Stimulated activated CD4-positive, alpha-beta T cell treated with anti-CD3 and anti-CD28 coated beads, Interleukin-15, amount 100 ng/mL, for 24 hours (primary cell): ENCODE results near the gene PRKCD.

ENCODE experiments used
- DNase-seq: peaks from one replicate; pipeline ENCODE4 v3.0.0-alpha.2; 2020

PRKCD gene

DNA sequence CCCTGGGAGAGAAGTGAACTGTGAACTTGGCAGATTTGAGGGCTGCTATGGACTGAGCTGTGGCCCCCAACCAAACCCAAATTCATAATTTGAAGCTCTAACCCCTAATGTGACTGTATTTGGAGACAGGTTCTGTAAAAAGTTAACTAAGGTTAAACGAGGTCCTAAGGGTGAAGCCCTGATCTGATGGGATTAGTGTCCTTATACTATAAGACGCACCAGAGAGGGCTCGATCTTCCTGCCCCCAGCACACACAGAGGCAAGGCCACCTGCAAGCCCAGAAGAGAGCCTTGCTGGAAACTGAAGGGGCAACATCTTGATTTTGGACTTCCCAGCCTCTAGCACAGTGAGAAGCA lies 60.8 kb downstream of the PRKCD start:
- DNase-seq: no peak

GRCh38 chr3:53222183-53222901 lies 61.3 kb downstream of the PRKCD start:
- no peak for DNase-seq

DNA sequence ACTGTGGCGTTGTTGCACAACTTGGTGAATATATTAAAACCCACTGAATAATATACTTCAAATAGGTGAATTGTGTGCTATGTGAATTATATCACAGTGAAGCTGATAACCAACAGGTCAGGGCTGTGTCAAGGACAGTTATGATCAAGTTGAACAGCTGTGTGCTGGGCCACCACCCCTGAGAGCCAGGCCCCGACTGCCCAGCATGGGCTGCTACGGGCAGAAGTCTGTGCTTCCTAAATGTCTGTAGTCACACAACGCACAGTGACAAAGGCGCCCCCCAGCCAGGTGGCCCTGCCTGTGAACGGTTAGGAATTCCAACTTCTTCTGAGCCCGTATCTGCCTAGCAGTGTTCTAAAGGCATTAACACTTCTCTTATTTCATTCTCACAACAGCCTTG lies 62.0 kb downstream of the PRKCD start:
- no peak for DNase-seq

DNA sequence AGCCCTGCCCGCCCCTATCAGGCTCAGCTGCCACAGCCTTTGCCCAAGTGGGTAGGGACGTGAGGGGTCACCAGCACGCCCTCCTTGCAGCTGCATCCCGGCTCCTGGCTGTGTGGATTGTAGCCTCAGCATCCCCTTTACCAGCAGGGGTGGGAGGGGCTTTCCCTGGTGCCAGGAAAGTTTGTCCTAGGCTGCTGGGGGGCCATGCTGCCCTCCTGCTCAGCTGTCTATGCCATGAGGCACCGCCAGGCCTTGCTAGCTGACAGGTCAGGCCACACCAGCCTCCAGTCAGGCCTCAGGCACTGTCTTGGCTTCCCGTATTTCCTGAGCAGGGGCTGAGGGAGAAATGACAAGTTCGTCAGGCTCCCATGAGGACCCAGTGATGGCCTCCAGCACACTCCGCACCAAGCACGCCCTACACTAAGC lies 62.5 kb downstream of the PRKCD start:
- no peak for DNase-seq

DNA sequence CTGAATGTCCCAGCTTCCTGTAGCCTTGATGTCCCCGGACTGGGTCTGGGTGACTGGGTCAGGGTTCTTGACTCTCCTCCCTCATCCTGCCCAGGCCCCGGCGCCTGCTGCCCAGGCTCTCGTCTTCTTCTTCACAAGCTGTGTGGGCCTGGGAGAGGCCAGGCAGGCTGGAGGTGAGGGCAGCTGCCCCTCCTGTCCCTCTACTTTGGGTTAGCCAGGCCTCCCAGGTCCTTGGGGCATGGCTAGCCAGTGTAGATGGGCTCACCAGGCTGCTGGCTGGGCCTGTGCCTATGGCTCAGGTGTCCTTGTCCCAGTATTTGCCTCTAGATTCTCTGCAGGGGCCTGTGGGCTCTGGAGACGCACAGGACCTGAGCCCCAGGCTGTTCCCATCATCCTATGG lies 63.0 kb downstream of the PRKCD start:
- no peak for DNase-seq

- DNase-seq: no peak
These were observed 63.5 kb downstream of the PRKCD start for GRCh38 chr3:53224536-53224935.

DNA sequence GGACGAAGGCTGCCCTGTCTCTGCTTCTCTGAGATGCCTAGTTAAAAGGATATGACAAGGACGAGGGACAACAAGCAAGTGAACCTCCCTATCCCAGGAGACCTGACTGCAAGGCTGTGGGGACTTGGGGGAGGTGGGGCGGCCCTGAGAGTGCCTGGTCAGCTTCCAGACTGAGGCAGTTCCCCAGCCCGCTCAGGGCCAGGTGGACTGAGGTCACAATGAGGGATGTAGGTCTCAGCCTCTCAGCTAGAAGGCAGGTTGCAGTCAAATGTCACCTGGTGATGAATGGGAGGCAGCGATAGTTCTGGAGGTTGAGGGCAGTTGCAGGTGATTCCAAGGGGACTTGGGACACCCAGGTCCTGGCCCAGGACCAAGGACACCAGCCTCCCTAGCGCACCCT lies 64.2 kb downstream of the PRKCD start:
- DNase-seq: no peak

GRCh38 chr3:53225651-53226050 lies 64.6 kb downstream of the PRKCD start:
- no peak for DNase-seq

DNA sequence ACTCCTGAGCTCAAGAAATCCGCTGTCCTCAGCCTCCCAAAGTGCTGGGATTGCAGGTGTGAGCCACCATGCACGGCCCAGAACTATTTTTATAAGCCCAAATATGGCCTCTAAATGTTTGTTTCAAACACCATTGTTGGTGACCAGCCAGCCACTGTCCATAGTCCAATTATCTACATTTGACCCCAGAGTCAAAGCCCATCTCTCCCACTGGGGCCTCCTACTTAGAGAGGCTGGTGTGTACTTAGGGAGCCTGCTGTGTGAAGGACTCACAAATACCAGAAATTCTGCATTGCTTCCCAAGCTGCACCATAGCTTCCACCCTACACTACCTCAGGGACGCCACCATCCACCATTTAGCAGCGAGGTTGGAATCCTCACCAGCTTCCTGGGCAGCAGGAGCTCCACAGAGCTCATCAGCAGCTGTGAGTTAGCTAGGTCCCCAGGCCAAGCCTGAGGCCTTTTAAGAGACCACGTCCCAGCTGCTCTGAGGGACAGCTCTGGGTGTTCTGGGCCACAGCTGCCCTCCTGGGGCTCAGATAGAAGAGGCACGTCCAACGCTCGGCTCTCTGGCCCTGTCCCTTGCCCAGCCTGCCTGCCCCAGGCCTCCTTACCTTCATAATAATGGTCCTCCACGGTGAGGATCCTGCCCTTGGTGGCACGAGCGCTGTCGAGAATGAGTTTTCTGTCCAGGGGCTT lies 65.3 kb downstream of the PRKCD start:
- no peak for DNase-seq

DNA sequence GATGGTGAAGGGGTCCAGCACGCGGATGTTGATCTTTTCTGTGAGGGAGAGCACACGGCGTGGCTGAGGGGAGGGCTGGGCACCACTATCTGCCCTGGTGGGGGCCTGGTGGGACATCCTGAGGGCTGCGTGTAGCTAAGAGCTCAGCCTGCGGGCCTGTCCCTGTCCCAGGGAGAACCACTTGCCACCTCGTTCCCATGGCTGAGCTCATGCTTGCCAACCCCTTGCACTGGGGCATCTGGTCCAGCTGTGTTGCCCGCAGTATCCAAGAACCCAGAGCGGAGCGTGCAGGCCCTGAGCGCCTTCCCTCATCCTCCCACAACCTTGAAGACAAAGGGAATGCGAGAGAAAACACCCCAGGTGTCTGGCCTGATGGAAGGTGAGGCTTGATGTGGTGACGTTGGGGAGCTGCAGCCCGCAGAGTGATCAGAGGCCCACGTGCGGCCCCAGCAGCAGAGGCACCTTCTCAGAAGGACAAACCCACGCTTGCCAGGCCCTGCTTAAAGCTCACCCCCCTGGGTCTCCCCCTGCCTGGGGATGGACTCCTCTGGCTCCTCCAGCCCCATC lies 65.9 kb downstream of the PRKCD start:
- no peak for DNase-seq

DNA sequence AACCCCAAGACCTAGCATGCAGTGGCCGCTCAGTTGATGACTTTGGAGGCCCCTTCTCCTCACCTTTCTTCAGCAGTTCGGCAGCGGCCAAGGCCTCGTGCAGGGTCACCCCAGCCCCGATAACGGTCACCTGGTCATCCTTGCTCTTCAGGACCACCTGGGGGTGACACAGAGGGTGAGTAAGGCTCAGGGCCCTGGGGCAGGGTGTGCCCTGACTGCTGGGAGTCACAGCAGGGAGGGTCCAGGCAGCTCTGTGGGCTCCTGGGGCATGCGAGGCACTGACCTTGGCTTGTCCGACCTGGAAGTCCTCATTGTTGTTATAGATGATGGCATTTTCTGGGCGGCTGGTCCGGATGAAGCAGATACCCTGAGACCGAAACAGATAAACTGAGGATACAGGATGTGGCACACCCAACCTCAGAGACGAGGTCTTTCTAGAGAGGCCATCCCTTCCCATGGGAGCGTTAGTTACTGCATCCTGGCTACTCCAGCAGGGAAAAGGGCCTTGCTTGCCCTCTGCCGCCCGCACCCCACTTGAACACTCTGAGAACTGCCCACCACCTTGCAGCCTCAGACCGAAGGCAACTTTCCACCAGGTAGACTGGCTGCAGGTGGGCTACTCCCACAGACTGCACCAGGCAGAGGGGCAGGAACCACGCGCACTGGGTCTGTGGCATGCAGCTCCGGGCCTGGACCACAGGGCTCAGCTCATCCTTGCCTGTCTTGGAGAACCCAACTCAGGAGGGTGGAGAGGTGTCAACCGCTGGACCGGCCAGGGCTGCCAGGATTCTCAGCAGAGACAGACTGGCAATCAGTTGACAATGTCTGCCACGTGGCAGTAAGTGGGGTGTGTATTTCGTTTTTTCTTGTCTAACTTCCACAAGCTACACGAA lies 67.2 kb downstream of the PRKCD start:
- no peak for DNase-seq

DNA sequence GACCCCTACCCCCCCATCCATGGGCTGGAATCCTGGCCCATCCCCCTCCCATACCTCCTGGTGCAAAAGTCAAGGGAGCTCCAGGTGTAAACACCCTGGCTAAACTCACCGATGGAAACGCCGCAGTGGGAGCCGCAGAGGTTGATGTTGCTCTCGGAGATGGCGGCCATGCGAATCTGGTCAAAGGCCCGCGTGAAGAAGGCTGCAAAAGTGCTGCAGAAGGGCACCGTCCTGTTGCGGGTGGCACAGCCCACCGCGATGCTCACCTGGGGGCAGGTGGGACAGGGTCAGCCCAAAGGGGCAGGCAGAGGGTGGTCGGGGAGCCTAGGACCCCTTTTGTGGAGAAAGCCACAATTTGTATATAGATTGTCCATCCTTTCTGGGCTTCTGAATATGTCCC lies 68.2 kb downstream of the PRKCD start:
- DNase-seq: no peak

DNA sequence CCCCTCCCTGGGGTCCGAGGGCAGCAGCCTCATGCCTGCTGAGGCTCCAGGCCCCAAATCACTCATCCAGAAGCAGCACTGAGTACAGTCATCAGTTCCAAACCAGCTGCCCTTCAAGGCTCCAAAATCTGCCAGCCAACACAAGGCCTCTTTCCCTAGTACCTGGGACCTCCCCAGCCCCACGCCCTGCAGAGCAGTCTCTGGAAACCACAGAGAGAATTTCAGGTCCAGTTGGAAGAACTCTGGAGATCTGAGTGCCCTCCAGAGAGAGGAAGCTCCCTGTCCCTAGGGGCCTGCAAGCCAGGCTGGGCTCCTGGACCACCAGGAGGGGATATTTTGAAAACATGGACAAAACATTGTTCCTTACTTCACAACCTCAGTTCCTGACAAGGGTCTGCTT lies 68.6 kb downstream of the PRKCD start:
- no peak for DNase-seq

GRCh38 chr3:53230041-53230621 lies 69.1 kb downstream of the PRKCD start:
- no peak for DNase-seq

DNA sequence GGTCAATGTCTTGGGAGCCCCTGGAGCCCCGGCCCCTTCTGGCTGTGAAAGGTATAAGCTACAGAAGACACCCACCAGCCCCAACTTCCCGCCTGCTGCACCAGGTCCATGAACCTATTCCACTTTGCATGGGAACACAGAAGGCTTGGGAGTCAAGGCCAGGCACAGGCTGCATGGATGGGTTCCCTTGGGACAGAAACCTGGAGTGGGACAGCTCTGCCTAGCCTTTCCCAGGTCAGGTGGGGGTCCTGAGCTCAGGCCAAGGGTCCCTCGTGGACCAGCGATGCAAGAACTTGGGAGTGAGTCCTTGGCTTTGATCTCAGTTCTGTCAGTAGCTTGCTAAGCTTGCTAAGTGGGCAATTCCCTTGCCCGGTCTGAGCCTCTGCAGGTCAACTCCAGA lies 69.8 kb downstream of the PRKCD start:
- DNase-seq: no peak

DNA sequence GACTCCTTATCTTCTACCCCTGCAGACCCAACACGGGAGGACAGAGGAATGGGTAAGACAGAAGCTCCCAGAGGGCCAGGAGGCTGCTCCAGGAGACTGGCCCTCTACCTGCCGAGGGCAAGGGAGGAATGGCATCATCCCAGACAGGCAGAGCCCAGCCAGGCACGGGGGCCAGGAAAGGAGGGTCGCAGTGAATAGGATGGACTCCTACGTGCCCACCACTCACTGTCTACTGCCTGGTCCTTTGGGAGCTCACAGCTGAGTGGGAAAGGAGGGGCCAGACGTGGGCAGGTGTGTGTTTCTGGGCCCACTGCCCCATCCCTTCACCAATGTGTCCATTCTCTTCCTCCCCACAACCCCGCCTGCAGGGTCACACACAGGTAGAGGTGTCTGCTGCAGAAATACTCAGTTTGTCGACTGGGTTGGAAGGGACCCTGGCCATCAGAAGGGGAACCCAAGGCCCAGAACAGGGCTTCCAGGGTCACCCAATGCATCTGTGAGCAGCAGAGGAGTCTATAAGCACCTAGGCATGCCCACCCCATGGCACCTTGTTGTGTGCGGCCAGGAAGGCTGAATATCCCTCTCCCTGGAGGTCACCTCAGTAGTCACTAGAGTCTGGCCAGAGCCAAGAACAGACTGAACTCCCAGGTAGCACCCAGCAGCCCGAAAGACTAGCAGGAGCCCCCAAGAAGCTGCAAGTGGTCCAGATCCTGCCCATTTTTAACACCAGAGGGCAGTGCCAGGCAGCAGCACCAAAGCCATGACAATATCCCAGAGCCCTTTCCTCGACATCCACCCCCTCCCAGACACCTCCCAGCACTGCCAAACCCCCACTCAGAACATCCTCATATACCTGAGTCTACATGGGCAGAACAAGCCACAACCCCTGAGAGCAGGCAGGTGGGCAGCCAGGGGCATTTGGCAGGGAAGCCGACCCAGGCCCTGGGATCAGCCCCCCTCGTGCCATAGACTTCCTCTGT lies 70.8 kb downstream of the PRKCD start:
- no peak for DNase-seq

DNA sequence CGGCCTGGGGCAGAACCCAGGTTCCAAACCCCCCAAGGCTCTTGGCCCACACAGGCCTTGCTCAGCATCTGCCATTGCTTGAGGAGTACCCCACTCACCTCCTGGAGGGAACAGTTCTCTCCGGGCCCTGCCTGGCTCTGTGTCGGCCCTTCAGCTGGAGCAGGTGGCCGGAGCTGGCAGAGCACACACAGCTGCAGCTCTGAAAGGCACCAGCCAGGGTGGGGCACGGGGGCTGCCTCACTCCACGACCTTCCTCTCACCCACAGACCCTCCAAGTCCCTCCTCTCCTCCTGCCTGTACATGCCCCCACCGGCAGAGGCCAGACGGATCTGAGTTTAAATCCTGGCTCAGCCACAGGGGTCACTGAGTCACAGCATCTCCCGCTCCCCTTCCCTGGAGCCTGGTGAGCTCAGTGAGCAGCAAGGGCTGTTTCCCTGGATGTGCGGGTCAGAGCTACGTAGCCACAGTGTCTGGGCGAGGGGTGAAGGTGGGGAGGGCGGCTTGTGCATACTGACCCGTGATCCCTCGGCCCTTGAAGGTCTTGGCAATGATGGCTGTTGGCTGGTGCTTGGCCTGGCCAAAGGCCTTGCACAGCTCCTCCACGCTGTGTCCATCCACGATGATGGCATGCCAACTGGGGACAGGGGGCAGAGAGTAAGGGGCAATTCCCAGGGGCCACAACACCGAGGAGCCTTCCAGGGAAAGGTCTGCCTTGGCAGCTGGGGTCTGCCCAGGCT lies 71.8 kb downstream of the PRKCD start:
- DNase-seq: no peak

DNA sequence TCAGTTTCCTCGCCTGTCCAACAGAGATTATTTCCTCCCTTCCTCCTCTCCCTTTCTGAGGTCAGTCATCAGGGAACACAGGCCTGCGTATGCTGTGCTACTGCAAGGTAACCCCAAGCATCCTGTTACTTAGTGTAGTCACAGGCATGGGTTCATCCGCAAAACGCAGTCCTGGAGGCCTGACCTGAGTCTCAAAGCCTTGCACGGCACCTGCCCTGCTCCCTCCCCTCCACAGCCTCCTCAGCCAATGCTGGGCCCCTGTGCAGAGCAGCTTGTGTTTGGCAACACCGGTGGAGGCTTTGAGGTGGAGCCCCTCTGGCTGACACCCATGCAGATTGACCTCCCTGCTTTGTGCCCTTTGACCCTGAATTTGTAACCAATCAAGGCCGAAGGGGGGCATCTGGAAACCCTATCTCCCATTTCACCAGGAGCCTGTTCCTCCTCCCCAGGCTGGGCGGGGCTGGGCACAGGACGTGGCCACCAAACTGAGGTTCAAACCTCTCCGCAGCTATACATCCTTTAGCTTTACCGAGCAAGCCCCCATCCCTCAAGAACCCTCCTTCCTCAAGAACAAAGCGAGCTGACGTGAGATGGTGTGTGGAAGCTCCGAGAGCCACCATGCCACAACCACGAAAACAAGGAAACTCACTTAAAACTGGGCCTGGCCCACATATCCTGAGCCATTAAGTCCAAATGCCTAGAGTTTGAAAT lies 73.3 kb downstream of the PRKCD start:
- DNase-seq: no peak

DNA sequence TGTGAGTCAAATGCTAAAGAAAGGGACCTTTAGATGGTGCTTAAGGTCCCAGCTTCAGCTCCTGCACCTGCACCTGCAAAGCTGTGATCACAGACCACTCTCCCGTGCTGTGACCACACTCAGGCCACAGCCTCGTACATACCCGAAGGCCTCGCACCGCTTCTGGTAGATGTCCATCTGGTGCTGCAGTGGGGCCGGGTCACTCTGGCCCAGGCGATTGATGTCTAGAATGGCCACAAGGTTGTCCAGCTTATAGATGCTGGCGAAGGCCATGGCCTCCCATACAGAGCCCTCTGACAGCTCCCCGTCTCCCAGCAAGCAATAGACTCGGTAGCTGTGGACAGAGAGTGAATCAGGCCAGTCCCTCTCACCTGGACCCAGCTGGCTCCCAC lies 73.8 kb downstream of the PRKCD start:
- DNase-seq: no peak

GRCh38 chr3:53235545-53235944 lies 74.5 kb downstream of the PRKCD start:
- no peak for DNase-seq
